K562 (cell line): ENCODE data around the gene EIF4G1. TPM values are rescaled to one million over a fixed set of nuclear protein-coding genes. Genes with fewer than 3 reads are reported as not detected.
A peak's percentile ranks its signal among the peaks of the same experiment; 100 is the strongest.

ENCODE experiments used
- ATAC-seq: fragments of 200-7000 bp; cut with Tn5 transposase; 3 replicates; pipeline ENCODE4 v1.9.1; 2020; ENCODE audit warnings: moderate library complexity
- BruUV-seq: library from RNA; stranded (reverse); fragments of 400-500 nt; replicated peaks from 2 replicates; lab custom pipeline; 2021; lab: Mats Ljungman, UMichigan
- CTCF ChIA-PET: fragments of 300-600 bp; formaldehyde crosslinking; extraction: SDS; loops from one replicate; lab custom pipeline; 2021; ENCODE audit warnings: low intra/inter-chr PET ratio; lab: Yijun Ruan, JAX
- POLR2A ChIA-PET: fragments of 300-600, 350-650 bp; sonication (Branson Sonifier 250); formaldehyde crosslinking; extraction: SDS; loops from one replicate; lab custom pipeline; 2021; ENCODE audit warnings: antibody characterized with exemption, inconsistent platforms; lab: Yijun Ruan, JAX
- DNase-seq, 4 experiments: peaks; one replicate each; pipeline versions ENCODE4 v3.0.0 to v3.0.0-alpha.2; 2011 to 2018; ENCODE audit warnings: low spot score in 3 of 4, mixed read lengths in 3 of 4; ENCODE audit errors: extremely low read depth in 1 of 4
- FAIRE-seq: peaks from 2 replicates; lab custom pipeline; 2011; peaks lifted over from hg19 to GRCh38; lab: Jason Lieb, UNC
- H2AFZ ChIP-seq: 2 replicates; pipeline ENCODE4 v1.6.0; 2011; ENCODE audit warnings: low read depth, low read length, control low read depth, inconsistent platforms
- H3K27ac ChIP-seq: fragments of 200-600 bp; 3 replicates; pipeline ENCODE4 v1.8.0; 2011; ENCODE audit warnings: low read depth, mild to moderate bottlenecking, control low read depth, inconsistent platforms, low read length, moderate library complexity, mixed read lengths; ENCODE audit errors: extremely low read depth
- H3K27me3 ChIP-seq, 2 experiments: fragments of 300-600 bp in 1 of 2; 2 replicates in 1 of 2; 3 replicates in 1 of 2; pipeline versions ENCODE4 v1.6.0 to v1.8.0; 2011; ENCODE audit warnings: inconsistent platforms in 2 of 2, low read length in 2 of 2, mild to moderate bottlenecking in 1 of 2, mixed read lengths in 1 of 2, moderate library complexity in 1 of 2; ENCODE audit not compliant: control insufficient read depth in 2 of 2, insufficient read depth in 2 of 2
- H3K36me3 ChIP-seq: fragments of 300-600 bp; 3 replicates; pipeline ENCODE4 v1.8.0; 2011; ENCODE audit warnings: mild to moderate bottlenecking, low read length, inconsistent platforms; ENCODE audit not compliant: control insufficient read depth, insufficient read depth
- H3K4me1 ChIP-seq, 2 experiments: fragments of 200-600 bp in 1 of 2; replicated peaks in 1 of 2; 2 replicates in 1 of 2; 3 replicates in 1 of 2; pipeline versions ENCODE4 v1.5.1 to v1.8.0; 2011; ENCODE audit warnings: inconsistent platforms in 2 of 2, low read length in 2 of 2, mild to moderate bottlenecking in 1 of 2, mixed read lengths in 1 of 2, moderate library complexity in 1 of 2; ENCODE audit not compliant: control insufficient read depth in 2 of 2, insufficient read depth in 2 of 2
- H3K4me2 ChIP-seq: 2 replicates; pipeline ENCODE4 v1.6.1; 2011; ENCODE audit warnings: low read length, control low read depth, inconsistent platforms, mixed read lengths; ENCODE audit not compliant: insufficient read depth
- H3K4me3 ChIP-seq: fragments of 200-600 bp; sonication (generic), shearing (Covaris generic); 2 replicates; pipeline ENCODE4 v1.5.1; 2016; ENCODE audit warnings: control low read depth, inconsistent platforms
- H3K79me2 ChIP-seq: fragments of 200-600 bp; 3 replicates; pipeline ENCODE4 v1.8.0; 2011; ENCODE audit warnings: low read length, inconsistent platforms; ENCODE audit not compliant: control insufficient read depth, insufficient read depth
- H3K9ac ChIP-seq, 2 experiments: 2 replicates each; pipeline versions ENCODE4 v1.6.0 to v1.6.1; 2011; ENCODE audit warnings: low read depth in 2 of 2, low read length in 2 of 2, control low read depth in 1 of 2, inconsistent platforms in 1 of 2, mild to moderate bottlenecking in 1 of 2, mixed read lengths in 1 of 2; ENCODE audit not compliant: insufficient read depth in 1 of 2
- H3K9me1 ChIP-seq: one replicate; pipeline ENCODE4 v1.6.0; 2011; ENCODE audit warnings: inconsistent platforms, mild to moderate bottlenecking, low read length, moderate library complexity; ENCODE audit not compliant: control insufficient read depth, insufficient read depth
- H3K9me3 ChIP-seq: replicated peaks from 2 replicates; pipeline ENCODE4 v1.5.1; 2011; ENCODE audit warnings: low read depth, low read length, inconsistent platforms; ENCODE audit not compliant: control insufficient read depth, insufficient read depth
- H4K20me1 ChIP-seq: replicated peaks from 2 replicates; pipeline ENCODE4 v1.6.1; 2011; ENCODE audit warnings: low read length, inconsistent platforms, mixed read lengths; ENCODE audit not compliant: control insufficient read depth, insufficient read depth
- ASH1L ChIP-seq: fragments of 450-650 bp; IDR thresholded peaks from 2 replicates; pipeline ENCODE4 v1.6.1; 2018; ENCODE audit warnings: borderline replicate concordance, mild to moderate bottlenecking, low read depth; ENCODE audit not compliant: partially characterized antibody
- ATF1 ChIP-seq, 2 experiments: fragments of 450-650 bp in 1 of 2; IDR thresholded peaks; 2 replicates each; pipeline ENCODE4 v1.6.1; 2016; ENCODE audit warnings: missing compliant biosample characterization in 1 of 2, missing genetic modification characterization in 1 of 2
- CBX2 ChIP-seq: fragments of 200-600 bp; sonication (generic); IDR thresholded peaks from one replicate; pipeline ENCODE4 v1.6.1; 2012; ENCODE audit warnings: mild to moderate bottlenecking, low read length, inconsistent platforms; ENCODE audit not compliant: insufficient read depth, poor library complexity, severe bottlenecking
- CCNT2 ChIP-seq: IDR thresholded peaks from 2 replicates; pipeline ENCODE4 v1.6.1; 2011; ENCODE audit warnings: borderline replicate concordance, low read depth, mild to moderate bottlenecking, moderate library complexity, mixed read lengths, low read length; ENCODE audit not compliant: insufficient read length; ENCODE audit errors: extremely low read depth
- HCFC1 ChIP-seq: IDR thresholded peaks from 2 replicates; pipeline ENCODE4 v1.6.1; 2012; ENCODE audit warnings: low read depth, low read length, improper control_type of control experiment
- MAFG ChIP-seq: fragments of 450-650 bp; conservative IDR thresholded peaks from 2 replicates; pipeline ENCODE4 v1.6.1; 2016; ENCODE audit warnings: missing genetic modification characterization, missing compliant biosample characterization
- PHB ChIP-seq: fragments of 250-450 bp; sonication (Bioruptor Pico); IDR thresholded peaks from 2 replicates; pipeline ENCODE4 v1.5.0; 2021
- POLR2A ChIP-seq: fragments of 450-650 bp; conservative IDR thresholded peaks from 2 replicates; pipeline ENCODE4 v1.6.1; 2016
- POLR2AphosphoS5 ChIP-seq: IDR thresholded peaks from 2 replicates; pipeline ENCODE4 v1.6.1; 2011; ENCODE audit warnings: mild to moderate bottlenecking, low read depth, low read length, moderate library complexity; ENCODE audit not compliant: control insufficient read depth, insufficient read depth
- PPARD ChIP-seq: fragments of 250-450 bp; sonication (Bioruptor Pico); IDR thresholded peaks from 2 replicates; pipeline ENCODE4 v1.8.0; 2022; ENCODE audit warnings: inconsistent platforms, mild to moderate bottlenecking, moderate library complexity
- RBFOX2 ChIP-seq: fragments of 200-400 bp; formaldehyde crosslinking; IDR thresholded peaks from 2 replicates; pipeline ENCODE4 v1.6.1; 2017; ENCODE audit warnings: low read depth, mild to moderate bottlenecking, low read length, moderate library complexity
- ZNF175 ChIP-seq: fragments of 200-800 bp; sonication (Bioruptor generic); IDR thresholded peaks from 2 replicates; pipeline ENCODE4 v1.6.1; 2016; ENCODE audit warnings: low read depth, mild to moderate bottlenecking, missing genetic modification characterization, missing compliant biosample characterization
- ZNF280A ChIP-seq: fragments of 450-650 bp; IDR thresholded peaks from 2 replicates; pipeline ENCODE4 v1.6.1; 2018; ENCODE audit warnings: mild to moderate bottlenecking, low read depth; ENCODE audit not compliant: partially characterized antibody
- WGBS: fragments of 100-300 bp; shearing (Covaris generic); methylation state at CpG from one replicate; pipeline ENCODE4 v1.1.6; 2016; ENCODE audit warnings: low coverage, mixed read lengths; ENCODE audit not compliant: insufficient coverage; ENCODE audit errors: missing lambda C conversion rate; 5-methylcytosine and 5-hydroxymethylcytosine counted together
- in situ Hi-C: fragments of 300-500 bp; cut with MboI; formaldehyde crosslinking; loops from 4 replicates; pipeline ENCODE4 v1.15.0; 2018; ENCODE audit warnings: inconsistent platforms, mixed read lengths
- intact Hi-C: fragments of 100-400 bp; cut with micrococcal nuclease; formaldehyde crosslinking; loops from 2 replicates; pipeline ENCODE4 v1.14.2; 2022
- polyA plus RNA-seq, 8 experiments: library from polyadenylated mRNA; depleted of rRNA in 4 of 8; stranded (reverse) in 5 of 8; unstranded in 3 of 8; fragments of >200 nt; fragmentation: Nextera tagmentation in 2 of 8; fragmentation: Illumina TruSeq in 1 of 8; extraction: Ambion mirVana in 2 of 8; extraction: Trizol in 1 of 8; gene quantifications; 2 replicates each; pipeline versions ENCODE4 v1.2.1 to v1.2.3, GENCODE V29; 2011 to 2014; ENCODE audit warnings: inconsistent platforms in 1 of 8, missing spikeins in 1 of 8
- total RNA-seq, 7 experiments: library from RNA; depleted of rRNA in 6 of 7; stranded (reverse); fragments of >200 nt in 6 of 7; fragmentation: Illumina TruSeq in 2 of 7; extraction: Trizol in 2 of 7; gene quantifications; 2 replicates each; pipeline versions ENCODE4 v1.2.1 to v1.2.3, GENCODE V29; 2011 to 2021; ENCODE audit warnings: low replicate concordance in 1 of 7
- TF ChIP-seq, protein P1 (sequence below), 2 experiments: fragments of 450-650 bp in 1 of 2; sonication (generic) in 1 of 2; formaldehyde crosslinking; conservative IDR thresholded peaks; 2 replicates each; pipeline versions ENCODE4 v1.4.0 to v1.8.1; 2020 to 2022; ENCODE audit warnings: mild to moderate bottlenecking in 1 of 2, missing genetic modification reagents in 1 of 2
- TF ChIP-seq, protein P2 (sequence below), 2 experiments: IDR thresholded peaks; 2 replicates each; pipeline ENCODE4 v1.6.1; 2012; ENCODE audit warnings: improper control_type of control experiment in 2 of 2, low read depth in 2 of 2, low read length in 2 of 2, borderline replicate concordance in 1 of 2
- TF ChIP-seq, protein P3 (sequence below): fragments of 250-450 bp; sonication (Bioruptor Pico); IDR thresholded peaks from 2 replicates; pipeline ENCODE4 v1.4.0; 2020; ENCODE audit warnings: mild to moderate bottlenecking, moderate library complexity

Gene EIF4G1
- total and polyA plus RNA-seq, 9 of the 15 experiments (the other 6 are each of a cell fraction or from before 2014, with no cell fraction given) = 4.6 to 505 (median 155) TPM

DNA sequence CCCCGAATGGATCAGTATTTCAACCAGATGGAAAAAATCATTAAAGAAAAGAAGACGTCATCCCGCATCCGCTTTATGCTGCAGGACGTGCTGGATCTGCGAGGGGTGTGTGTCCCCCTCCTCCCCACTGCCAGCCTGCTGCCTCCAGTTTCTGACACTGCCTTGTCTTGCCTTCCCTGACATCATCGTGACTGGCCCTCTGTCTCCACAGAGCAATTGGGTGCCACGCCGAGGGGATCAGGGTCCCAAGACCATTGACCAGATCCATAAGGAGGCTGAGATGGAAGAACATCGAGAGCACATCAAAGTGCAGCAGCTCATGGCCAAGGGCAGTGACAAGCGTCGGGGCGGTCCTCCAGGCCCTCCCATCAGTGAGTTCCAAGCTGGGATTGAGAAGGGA lies 10.9 kb downstream of the EIF4G1 start:
- DNase-seq = no peak
- H3K9me1 ChIP-seq = no peaks in the 10 kb centered on the region
- no peak overlapping the region for H2AFZ ChIP-seq
- peaks cover 0 to 3% of the 10 kb centered on the region in 2 experiments; a peak in 2 of 5 replicates for H3K4me1 ChIP-seq
- ChIA-PET POLR2A (interaction anchor here (1.8 to 2.8 kb wide), 2 partner anchors 8 to 10 kb away, joined by 5 to 24 read pairs; no protein-coding TSS in a partner anchor), CTCF (no interaction called here)
- peaks cover 100% of the 10 kb centered on the region for H3K36me3 ChIP-seq
- in situ Hi-C loops (no loop called here), intact Hi-C loops (no loop called here)
- H4K20me1 ChIP-seq = peaks cover 14% of the 10 kb centered on the region
- H3K79me2 ChIP-seq = peaks cover 55% of the 10 kb centered on the region
- no peak overlapping the region for H3K4me2 ChIP-seq
- TSS peak; percentile 4 for BruUV-seq
- no peak overlapping the region for H3K4me3 ChIP-seq
- 93% methylated on average over 8 of the region's 13 CpGs for WGBS
- no peaks in the 10 kb centered on the region for H3K9me3 ChIP-seq
- ATAC-seq = no peak
- no peaks in the 10 kb centered on the region for H3K27me3 ChIP-seq
- FAIRE-seq = no peak
- H3K9ac ChIP-seq = no peak overlapping the region
- no peak overlapping the region for H3K27ac ChIP-seq
- TF ChIP-seq POLR2AphosphoS5 (0 out of 2 replicates have a peak, but pooled peaks have one; percentile 7), ATF1 (CRISPR knock-in tag; IDR thresholded peaks at IDR 0.05) (no peak), ATF1 (tag; IDR thresholded peaks at IDR 0.05) (no peak), HCFC1 (no peak), CCNT2 (no peak), POLR2A (0 out of 2 replicates have a peak, but pooled peaks have one; percentile 15), CBX2 (no peak), ZNF280A (no peak), MAFG (tag) (no peak), ZNF175 (no peak), PPARD (CRISPR knock-in tag) (no peak), RBFOX2 (peak; percentile 52), ASH1L (no peak), PHB (CRISPR knock-in tag) (no peak)
- TF ChIP-seq, protein P1, sequence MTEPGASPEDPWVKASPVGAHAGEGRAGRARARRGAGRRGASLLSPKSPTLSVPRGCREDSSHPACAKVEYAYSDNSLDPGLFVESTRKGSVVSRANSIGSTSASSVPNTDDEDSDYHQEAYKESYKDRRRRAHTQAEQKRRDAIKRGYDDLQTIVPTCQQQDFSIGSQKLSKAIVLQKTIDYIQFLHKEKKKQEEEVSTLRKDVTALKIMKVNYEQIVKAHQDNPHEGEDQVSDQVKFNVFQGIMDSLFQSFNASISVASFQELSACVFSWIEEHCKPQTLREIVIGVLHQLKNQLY (CRISPR knock-in tag; conservative IDR thresholded peaks at IDR 0.05) = no peak
- TF ChIP-seq, protein P2, sequence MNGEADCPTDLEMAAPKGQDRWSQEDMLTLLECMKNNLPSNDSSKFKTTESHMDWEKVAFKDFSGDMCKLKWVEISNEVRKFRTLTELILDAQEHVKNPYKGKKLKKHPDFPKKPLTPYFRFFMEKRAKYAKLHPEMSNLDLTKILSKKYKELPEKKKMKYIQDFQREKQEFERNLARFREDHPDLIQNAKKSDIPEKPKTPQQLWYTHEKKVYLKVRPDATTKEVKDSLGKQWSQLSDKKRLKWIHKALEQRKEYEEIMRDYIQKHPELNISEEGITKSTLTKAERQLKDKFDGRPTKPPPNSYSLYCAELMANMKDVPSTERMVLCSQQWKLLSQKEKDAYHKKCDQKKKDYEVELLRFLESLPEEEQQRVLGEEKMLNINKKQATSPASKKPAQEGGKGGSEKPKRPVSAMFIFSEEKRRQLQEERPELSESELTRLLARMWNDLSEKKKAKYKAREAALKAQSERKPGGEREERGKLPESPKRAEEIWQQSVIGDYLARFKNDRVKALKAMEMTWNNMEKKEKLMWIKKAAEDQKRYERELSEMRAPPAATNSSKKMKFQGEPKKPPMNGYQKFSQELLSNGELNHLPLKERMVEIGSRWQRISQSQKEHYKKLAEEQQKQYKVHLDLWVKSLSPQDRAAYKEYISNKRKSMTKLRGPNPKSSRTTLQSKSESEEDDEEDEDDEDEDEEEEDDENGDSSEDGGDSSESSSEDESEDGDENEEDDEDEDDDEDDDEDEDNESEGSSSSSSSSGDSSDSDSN (IDR thresholded peaks at IDR 0.05; ENCODE audit: borderline replicate concordance in 1 of 2, low read depth in 2 of 2, low read length in 2 of 2) = no peak
- TF ChIP-seq, protein P3, sequence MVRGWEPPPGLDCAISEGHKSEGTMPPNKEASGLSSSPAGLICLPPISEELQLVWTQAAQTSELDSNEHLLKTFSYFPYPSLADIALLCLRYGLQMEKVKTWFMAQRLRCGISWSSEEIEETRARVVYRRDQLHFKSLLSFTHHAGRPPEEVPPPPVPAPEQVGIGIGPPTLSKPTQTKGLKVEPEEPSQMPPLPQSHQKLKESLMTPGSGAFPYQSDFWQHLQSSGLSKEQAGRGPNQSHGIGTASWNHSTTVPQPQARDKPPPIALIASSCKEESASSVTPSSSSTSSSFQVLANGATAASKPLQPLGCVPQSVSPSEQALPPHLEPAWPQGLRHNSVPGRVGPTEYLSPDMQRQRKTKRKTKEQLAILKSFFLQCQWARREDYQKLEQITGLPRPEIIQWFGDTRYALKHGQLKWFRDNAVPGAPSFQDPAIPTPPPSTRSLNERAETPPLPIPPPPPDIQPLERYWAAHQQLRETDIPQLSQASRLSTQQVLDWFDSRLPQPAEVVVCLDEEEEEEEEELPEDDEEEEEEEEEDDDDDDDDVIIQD = no peak
